Activated CD8-positive, alpha-beta memory T cell treated with anti-CD3 and anti-CD28 coated beads, Interleukin-2, amount 10 ng/mL, durations not matched to agents 7 days and 5 days (primary cell): ENCODE results near the gene ARMC3. TPM values are rescaled to one million over a fixed set of nuclear protein-coding genes. Genes with fewer than 3 reads are reported as not detected.

Source experiments
- ATAC-seq: fragments of 150-1000 bp; cut with Tn5 transposase; one replicate; pipeline ENCODE4 v1.10.0; 2021; ENCODE audit warnings: moderate library complexity
- CTCF ChIA-PET: fragments of 350-600 bp; sonication (Branson Sonifier 250); formaldehyde crosslinking; loops from one replicate; lab custom pipeline; 2021; ENCODE audit warnings: antibody characterized with exemption; lab: Charles Lee
- DNase-seq: peaks from one replicate; pipeline ENCODE4 v3.0.0-alpha.2; 2020
- H3K27ac Mint-ChIP-seq: one replicate; pipeline ENCODE4 v1.8.0; 2021; ENCODE audit warnings: mild to moderate bottlenecking, mixed read lengths
- H3K27me3 Mint-ChIP-seq: one replicate; pipeline ENCODE4 v1.8.0; 2021; ENCODE audit warnings: mixed read lengths
- H3K36me3 Mint-ChIP-seq: one replicate; pipeline ENCODE4 v1.8.0; 2021; ENCODE audit warnings: mild to moderate bottlenecking, mixed read lengths
- H3K4me1 Mint-ChIP-seq: one replicate; pipeline ENCODE4 v1.8.0; 2021; ENCODE audit warnings: mixed read lengths
- H3K4me3 Mint-ChIP-seq: one replicate; pipeline ENCODE4 v1.8.0; 2021; ENCODE audit warnings: mild to moderate bottlenecking, moderate library complexity, mixed read lengths
- H3K9me3 Mint-ChIP-seq: one replicate; pipeline ENCODE4 v1.8.0; 2022; ENCODE audit warnings: low read depth, mixed read lengths
- total RNA-seq, 2 experiments: library from RNA; stranded (reverse); gene quantifications; one replicate each; pipeline ENCODE4 v1.2.3, GENCODE V29; 2021

ARMC3 gene
- total RNA-seq, 2 experiments from 2014 or later = not detected

DNA sequence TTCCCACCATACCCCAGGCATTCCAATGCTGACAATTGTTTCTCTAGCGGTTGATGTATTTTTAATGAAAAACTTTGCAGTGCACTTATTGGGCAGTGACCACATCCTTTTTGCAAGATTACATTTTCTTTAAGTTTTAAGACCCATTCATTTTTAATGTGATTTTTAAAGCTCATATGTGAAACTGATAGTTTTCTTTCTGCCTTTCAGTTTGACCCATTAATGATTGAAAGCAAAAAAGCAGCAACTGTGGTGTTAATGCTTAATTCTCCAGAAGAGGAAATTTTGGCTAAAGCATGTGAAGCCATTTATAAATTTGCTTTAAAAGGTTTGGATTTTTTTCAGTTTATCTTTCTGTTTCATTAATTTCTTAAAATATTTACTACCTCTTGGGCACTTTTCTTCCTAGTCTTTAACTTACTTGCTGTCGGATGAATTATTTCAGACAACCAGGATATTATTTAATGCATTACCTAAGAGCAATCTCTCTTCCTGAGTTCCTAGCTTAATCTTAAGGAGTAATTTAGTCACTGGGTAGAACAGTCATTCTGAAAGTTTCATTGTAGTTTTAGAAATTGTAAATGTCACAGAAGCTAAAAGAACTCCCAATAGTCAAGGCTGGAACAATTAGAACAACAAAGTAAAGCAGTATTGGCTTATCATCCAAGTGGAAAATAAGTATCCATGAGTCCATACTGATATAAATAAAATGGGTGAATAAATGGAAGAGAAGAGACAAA, 18.3 kb downstream of the ARMC3 start:
- DNase-seq = no peak
- Mint-ChIP-seq H3K4me3 (no peak overlapping the region), H3K27me3 (peaks cover 2% of the 10 kb centered on the region), H3K27ac (no peak overlapping the region), H3K36me3 (peaks cover 7% of the 10 kb centered on the region), H3K4me1 (peaks cover 12% of the 10 kb centered on the region), H3K9me3 (peaks cover 11% of the 10 kb centered on the region)
- ATAC-seq = no peak
- CTCF ChIA-PET = interaction anchor here (1.0 kb wide), 1 partner anchor 13 kb away, joined by 4 read pairs; no protein-coding TSS in a partner anchor

DNA sequence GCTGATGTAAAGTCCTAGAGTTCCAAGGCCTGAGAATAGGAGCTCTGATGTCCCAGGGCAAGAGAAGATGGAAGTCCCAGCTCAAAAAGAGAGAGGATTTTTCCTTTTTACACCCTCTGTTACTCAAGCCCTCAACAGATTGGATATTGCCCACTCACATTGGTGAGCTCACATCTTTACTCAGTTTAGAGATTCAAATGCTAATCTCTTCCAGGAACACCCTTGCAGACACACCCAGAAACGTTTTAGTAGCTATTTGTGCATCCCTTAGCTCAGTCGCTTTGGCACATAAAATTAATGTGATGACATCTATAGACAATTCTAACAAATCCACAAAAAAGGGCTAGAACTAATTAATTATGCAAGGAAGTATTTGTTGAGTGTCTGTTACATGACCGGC, 27.1 kb downstream of the ARMC3 start:
- no peaks in the 10 kb centered on the region for H3K9me3 Mint-ChIP-seq
- DNase-seq (no peak), ATAC-seq (no peak)
- peaks cover 1% of the 10 kb centered on the region for H3K36me3 Mint-ChIP-seq
- no peak overlapping the region for H3K27ac Mint-ChIP-seq
- CTCF ChIA-PET = no interaction called here
- H3K4me1 Mint-ChIP-seq = no peaks in the 10 kb centered on the region
- no peaks in the 10 kb centered on the region for H3K27me3 Mint-ChIP-seq
- H3K4me3 Mint-ChIP-seq = no peak overlapping the region

DNA sequence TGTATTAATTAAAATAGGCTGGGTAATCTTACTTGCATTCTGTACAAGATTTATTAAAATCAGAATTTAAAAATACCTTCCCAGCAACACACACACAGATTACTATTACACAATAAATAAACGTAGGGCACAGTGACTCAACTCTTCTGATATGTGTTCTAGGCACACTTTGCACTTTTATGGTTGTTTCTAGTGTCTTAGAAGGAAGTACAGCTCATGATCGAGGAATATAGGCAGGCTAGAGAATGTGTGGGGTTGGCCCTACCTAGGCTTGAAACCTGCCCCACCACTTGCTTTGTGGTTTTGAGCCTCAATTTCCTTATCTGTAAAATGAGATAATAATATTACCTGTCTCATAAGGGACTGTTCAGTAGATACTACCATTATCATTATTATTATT, 30.5 kb downstream of the ARMC3 start:
- H3K27me3 Mint-ChIP-seq = no peaks in the 10 kb centered on the region
- no peak overlapping the region for H3K4me3 Mint-ChIP-seq
- DNase-seq = no peak
- no peaks in the 10 kb centered on the region for H3K9me3 Mint-ChIP-seq
- no peaks in the 10 kb centered on the region for H3K4me1 Mint-ChIP-seq
- H3K36me3 Mint-ChIP-seq = no peaks in the 10 kb centered on the region
- CTCF ChIA-PET = interaction anchor here (1.1 kb wide), 1 partner anchor 12 kb away, joined by 4 read pairs; no protein-coding TSS in a partner anchor
- no peak overlapping the region for H3K27ac Mint-ChIP-seq
- ATAC-seq = no peak

DNA sequence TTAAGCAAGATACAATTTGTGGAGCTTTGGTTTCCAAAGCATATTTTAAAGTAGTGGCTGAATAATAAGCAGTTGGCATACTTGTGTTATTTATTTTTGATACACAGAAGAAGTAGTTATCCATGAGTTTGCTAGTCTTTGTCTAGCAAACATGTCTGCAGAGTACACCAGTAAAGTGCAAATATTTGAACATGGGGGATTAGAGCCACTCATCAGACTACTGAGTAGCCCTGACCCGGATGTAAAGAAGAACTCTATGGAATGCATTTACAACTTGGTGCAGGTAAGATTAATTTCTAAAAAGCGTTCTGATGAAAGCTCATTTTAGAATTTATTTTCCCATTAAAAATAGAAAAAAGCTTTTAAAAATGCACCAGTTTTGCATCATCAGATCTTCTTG, 31.4 kb downstream of the ARMC3 start:
- no peak for ATAC-seq
- H3K36me3 Mint-ChIP-seq = no peaks in the 10 kb centered on the region
- H3K27ac Mint-ChIP-seq = no peak overlapping the region
- CTCF ChIA-PET = interaction anchor here (1.1 to 1.3 kb wide), 3 partner anchors 13 to 33 kb away, joined by 3 to 7 read pairs (median 4); no protein-coding TSS in a partner anchor
- H3K4me3 Mint-ChIP-seq = no peak overlapping the region
- no peak for DNase-seq
- no peaks in the 10 kb centered on the region for H3K4me1 Mint-ChIP-seq
- H3K27me3 Mint-ChIP-seq = no peaks in the 10 kb centered on the region
- H3K9me3 Mint-ChIP-seq = no peaks in the 10 kb centered on the region

DNA sequence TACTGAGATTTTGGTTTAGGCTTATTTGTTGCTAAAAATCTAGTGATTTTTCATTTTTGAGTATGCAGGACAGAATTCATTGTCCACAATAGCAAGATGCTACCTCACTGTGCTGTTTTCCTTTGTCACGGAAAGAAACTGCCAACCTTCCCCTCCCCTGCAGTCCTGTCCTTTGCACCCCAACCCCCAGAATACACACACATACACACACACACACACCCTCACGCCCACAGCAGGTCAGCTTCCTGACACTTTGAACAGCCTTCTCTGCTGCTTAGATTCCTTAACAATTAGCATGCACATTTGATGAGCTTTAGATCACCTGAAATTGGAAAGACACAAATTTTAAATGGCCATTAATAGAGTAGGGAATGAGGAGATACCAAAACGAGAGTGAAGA, 32.1 kb downstream of the ARMC3 start:
- H3K36me3 Mint-ChIP-seq = no peaks in the 10 kb centered on the region
- H3K27ac Mint-ChIP-seq = no peak overlapping the region
- DNase-seq = no peak
- H3K4me1 Mint-ChIP-seq = no peaks in the 10 kb centered on the region
- H3K9me3 Mint-ChIP-seq = no peaks in the 10 kb centered on the region
- H3K27me3 Mint-ChIP-seq = no peaks in the 10 kb centered on the region
- no peak for ATAC-seq
- H3K4me3 Mint-ChIP-seq = no peak overlapping the region
- CTCF ChIA-PET = interaction anchor here (1.3 kb wide), 1 partner anchor 30 kb away, joined by 7 read pairs; no protein-coding TSS in a partner anchor

- Mint-ChIP-seq H3K27ac (no peak overlapping the region), H3K27me3 (peaks cover 6% of the 10 kb centered on the region), H3K9me3 (no peaks in the 10 kb centered on the region), H3K36me3 (no peaks in the 10 kb centered on the region), H3K4me1 (no peaks in the 10 kb centered on the region), H3K4me3 (no peak overlapping the region)
- CTCF ChIA-PET = no interaction called here
- DNase-seq = no peak
- no peak for ATAC-seq
Measured at GRCh38 chr10:22962817-22963216, 35.0 kb downstream of the ARMC3 start.

GRCh38 chr10:22969704-22970103, 41.9 kb downstream of the ARMC3 start:
- ATAC-seq (no peak), DNase-seq (no peak)
- H3K27ac Mint-ChIP-seq = no peak overlapping the region
- no peak overlapping the region for H3K4me3 Mint-ChIP-seq
- no peaks in the 10 kb centered on the region for H3K9me3 Mint-ChIP-seq
- peaks cover 6% of the 10 kb centered on the region for H3K27me3 Mint-ChIP-seq
- H3K36me3 Mint-ChIP-seq = no peaks in the 10 kb centered on the region
- H3K4me1 Mint-ChIP-seq = no peaks in the 10 kb centered on the region
- CTCF ChIA-PET = interaction anchor here (0.6 kb wide), 1 partner anchor 16 kb away, joined by 3 read pairs; no protein-coding TSS in a partner anchor

DNA sequence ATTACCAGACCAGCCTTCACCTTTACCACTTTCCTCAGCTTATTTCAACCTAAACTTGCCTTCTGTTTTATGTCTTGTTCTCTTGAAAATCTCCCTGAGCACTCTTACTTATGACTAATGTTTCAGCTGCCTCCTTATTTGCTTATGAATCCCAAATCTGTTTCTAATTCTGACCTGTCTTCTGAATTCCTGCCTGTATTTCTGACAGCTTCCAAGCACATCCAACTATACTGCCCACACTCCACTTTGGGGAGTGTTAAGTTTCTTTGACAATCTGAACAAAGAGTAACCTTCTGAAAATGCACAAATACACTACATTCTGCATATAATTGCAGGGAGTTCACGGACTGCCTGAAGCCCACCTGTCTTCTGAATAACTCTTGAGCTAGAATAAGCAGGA, 48.7 kb downstream of the ARMC3 start:
- no peaks in the 10 kb centered on the region for H3K36me3 Mint-ChIP-seq
- DNase-seq (no peak), ATAC-seq (no peak)
- H3K4me3 Mint-ChIP-seq = no peak overlapping the region
- no peaks in the 10 kb centered on the region for H3K9me3 Mint-ChIP-seq
- no peaks in the 10 kb centered on the region for H3K4me1 Mint-ChIP-seq
- peaks cover 11% of the 10 kb centered on the region for H3K27me3 Mint-ChIP-seq
- no peak overlapping the region for H3K27ac Mint-ChIP-seq
- CTCF ChIA-PET = no interaction called here

DNA sequence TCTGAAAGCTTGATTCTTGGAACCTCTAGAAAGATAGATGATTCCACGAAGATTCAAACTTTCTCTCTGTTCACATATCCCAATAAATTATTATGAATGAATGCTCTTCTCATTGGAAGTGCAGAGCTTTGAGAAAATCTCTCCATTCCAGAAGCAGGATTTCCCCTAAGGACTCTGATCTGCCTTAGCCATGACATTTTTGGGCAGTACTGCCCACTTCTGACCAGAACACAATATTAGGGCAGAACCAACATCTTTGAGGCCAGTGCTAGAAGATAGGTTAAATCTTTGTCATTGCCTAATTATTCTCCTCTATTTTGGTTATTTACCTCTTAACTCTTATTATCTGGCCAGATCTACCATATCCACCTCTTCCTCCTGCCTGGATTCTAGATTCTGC, 49.9 kb downstream of the ARMC3 start:
- Mint-ChIP-seq H3K4me1 (no peaks in the 10 kb centered on the region), H3K27ac (no peak overlapping the region), H3K4me3 (no peak overlapping the region), H3K9me3 (no peaks in the 10 kb centered on the region), H3K27me3 (peaks cover 12% of the 10 kb centered on the region), H3K36me3 (no peaks in the 10 kb centered on the region)
- DNase-seq (no peak), ATAC-seq (no peak)
- CTCF ChIA-PET = no interaction called here

GRCh38 chr10:22978287-22978686, 50.4 kb downstream of the ARMC3 start:
- H3K4me1 Mint-ChIP-seq = no peaks in the 10 kb centered on the region
- no peaks in the 10 kb centered on the region for H3K9me3 Mint-ChIP-seq
- ATAC-seq (no peak), DNase-seq (no peak)
- H3K27me3 Mint-ChIP-seq = peaks cover 13% of the 10 kb centered on the region
- no peak overlapping the region for H3K27ac Mint-ChIP-seq
- H3K36me3 Mint-ChIP-seq = no peaks in the 10 kb centered on the region
- CTCF ChIA-PET = no interaction called here
- no peak overlapping the region for H3K4me3 Mint-ChIP-seq

DNA sequence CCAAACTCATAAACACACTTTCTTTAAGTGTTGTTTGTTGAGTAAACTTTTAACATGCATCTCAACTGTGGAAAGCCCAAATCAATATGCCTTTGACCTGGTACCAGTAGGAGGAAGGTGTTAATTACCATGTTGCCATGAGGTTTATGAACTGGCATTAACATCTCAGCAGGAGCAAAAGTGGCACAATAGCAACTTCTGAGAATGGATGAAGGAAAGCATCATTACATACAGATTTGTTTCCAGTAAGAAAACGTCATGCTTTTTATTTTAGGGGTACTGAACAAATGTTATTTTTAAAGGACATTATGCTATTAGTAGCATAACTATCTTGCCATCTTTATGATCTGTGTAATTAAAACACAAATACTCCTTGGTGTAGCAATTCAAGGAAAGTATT, 51.1 kb downstream of the ARMC3 start:
- no peak for ATAC-seq
- Mint-ChIP-seq H3K27me3 (peaks cover 13% of the 10 kb centered on the region), H3K27ac (no peak overlapping the region), H3K4me1 (peaks cover 3% of the 10 kb centered on the region), H3K9me3 (no peaks in the 10 kb centered on the region), H3K36me3 (no peaks in the 10 kb centered on the region), H3K4me3 (no peak overlapping the region)
- CTCF ChIA-PET = no interaction called here
- no peak for DNase-seq

GRCh38 chr10:22980822-22981221, 53.0 kb downstream of the ARMC3 start:
- no peaks in the 10 kb centered on the region for H3K36me3 Mint-ChIP-seq
- H3K4me3 Mint-ChIP-seq = no peak overlapping the region
- H3K27me3 Mint-ChIP-seq = peaks cover 13% of the 10 kb centered on the region
- CTCF ChIA-PET = no interaction called here
- no peak overlapping the region for H3K27ac Mint-ChIP-seq
- H3K9me3 Mint-ChIP-seq = no peaks in the 10 kb centered on the region
- ATAC-seq (no peak), DNase-seq (no peak)
- peaks cover 3% of the 10 kb centered on the region for H3K4me1 Mint-ChIP-seq

DNA sequence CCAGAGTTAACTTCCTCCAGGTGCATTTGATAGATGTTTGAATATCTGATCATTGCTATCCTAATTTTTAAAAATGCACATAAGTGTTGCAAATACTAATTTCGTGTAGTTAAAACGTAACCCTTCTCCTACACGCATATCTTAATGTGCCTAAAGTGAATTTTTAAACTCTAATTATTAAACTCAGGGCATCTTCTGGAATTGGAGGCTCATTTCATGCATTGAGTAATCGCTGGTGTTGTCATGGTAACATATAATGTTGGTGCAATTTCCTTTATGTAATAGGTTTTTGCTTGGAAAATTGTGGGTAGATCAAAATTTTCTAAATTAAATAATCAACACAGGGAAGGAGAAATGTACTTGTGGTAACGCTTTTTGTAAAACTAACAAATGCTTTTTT, 56.2 kb downstream of the ARMC3 start:
- ATAC-seq = no peak
- H3K4me3 Mint-ChIP-seq = no peak overlapping the region
- peaks cover 12% of the 10 kb centered on the region for H3K27me3 Mint-ChIP-seq
- peaks cover 10% of the 10 kb centered on the region for H3K4me1 Mint-ChIP-seq
- H3K36me3 Mint-ChIP-seq = no peaks in the 10 kb centered on the region
- DNase-seq = no peak
- H3K27ac Mint-ChIP-seq = no peak overlapping the region
- H3K9me3 Mint-ChIP-seq = no peaks in the 10 kb centered on the region
- CTCF ChIA-PET = no interaction called here

DNA sequence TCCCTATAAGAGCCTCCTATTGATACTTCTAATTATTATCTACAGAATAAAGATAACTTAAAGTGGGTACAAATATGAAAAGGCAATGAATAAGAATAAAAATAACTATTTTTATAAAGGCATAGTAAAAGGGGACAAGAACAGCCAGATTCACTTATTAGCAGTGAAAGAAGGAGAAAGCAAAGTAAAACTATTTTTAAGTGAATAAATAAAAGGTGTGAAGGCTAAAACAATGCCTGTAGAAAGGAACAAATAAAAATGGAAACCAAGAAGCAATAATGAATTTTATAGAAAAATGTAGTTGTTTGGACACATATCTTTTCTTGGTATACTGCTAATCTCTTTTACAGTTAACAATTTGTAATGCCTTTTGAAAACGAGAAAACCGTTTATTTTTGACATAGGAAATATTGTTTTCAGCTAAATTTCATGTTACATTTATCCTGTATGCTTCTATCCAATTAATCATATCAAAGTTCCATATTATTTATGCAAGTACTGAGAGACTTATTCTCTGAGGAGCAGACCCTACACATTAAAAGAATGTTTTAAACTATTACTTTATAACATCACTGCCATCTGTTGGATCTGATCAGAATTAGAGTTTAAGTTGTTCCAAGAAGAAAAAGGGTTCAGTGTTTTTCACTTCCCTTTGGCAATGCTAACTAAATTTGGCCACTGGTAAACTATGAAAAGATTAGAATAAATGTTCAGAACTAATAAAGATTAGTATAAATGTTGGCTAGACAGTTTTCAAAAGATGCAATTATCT, 59.1 kb downstream of the ARMC3 start:
- Mint-ChIP-seq H3K36me3 (no peaks in the 10 kb centered on the region), H3K9me3 (no peaks in the 10 kb centered on the region), H3K4me1 (peaks cover 14% of the 10 kb centered on the region), H3K27me3 (peaks cover 12% of the 10 kb centered on the region), H3K4me3 (no peak overlapping the region), H3K27ac (no peak overlapping the region)
- ATAC-seq (no peak), DNase-seq (no peak)
- CTCF ChIA-PET = interaction anchor here (0.9 to 3.4 kb wide), 4 partner anchors 413 to 996 kb away, joined by 3 to 26 read pairs (median 6); no protein-coding TSS in a partner anchor
